ENCODE results near the gene TAS2R46. TPM values are rescaled to one million over a fixed set of nuclear protein-coding genes. Genes with fewer than 3 reads are reported as not detected.
A peak's percentile ranks its signal among the peaks of the same experiment; 100 is the strongest.

The TAS2R46 gene
- total and polyA plus RNA-seq, 2 of the 4 experiments (the other 2 are of a cell fraction): 0.09 to 4.7 TPM

GRCh38 chr12:11067514-11067913 lies 5.4 kb upstream of the TAS2R46 start:
- no peaks in the 10 kb centered on the region for H3K36me3 ChIP-seq (ENCODE audit: control insufficient read depth, insufficient read depth, low read length)
- BruUV-seq (replicated peaks): no TSS peak
- H3K9ac ChIP-seq (ENCODE audit: low read depth, low read length): no peak overlapping the region
- DNase-seq: peak; percentile 10
- H3K14ac ChIP-seq (replicated peaks; ENCODE audit: low read depth, low read length): no peak overlapping the region
- no peak overlapping the region for H3K4me2 ChIP-seq (ENCODE audit: low read depth, low read length)
- no peak overlapping the region for H3K4ac ChIP-seq (ENCODE audit: low read depth, low read length)
- no peaks in the 10 kb centered on the region for H3K9me1 ChIP-seq (ENCODE audit: insufficient read depth, low read length)
- intact Hi-C loops (cut with micrococcal nuclease) (no loop called here), in situ Hi-C loops (cut with MboI; ENCODE audit: low sequenced_read_pairs) (no loop called here), dilution Hi-C loops (cut with HindIII; ENCODE audit: low sequenced_read_pairs, unreplicated experiment) (no loop called here)
- POLR2A ChIA-PET (ENCODE audit: unreplicated experiment): no interaction called here
- no peak overlapping the region for H2BK15ac ChIP-seq (ENCODE audit: low read depth, low read length)
- peak overlapping the region; percentile 82 for H2AK9ac ChIP-seq (replicated peaks; ENCODE audit: low read depth, low read length, poor library complexity)
- H3K23ac ChIP-seq (ENCODE audit: low read depth, low read length): no peak overlapping the region
- H3K9me3 ChIP-seq (ENCODE audit: control insufficient read depth, insufficient read depth, low read length): no peaks in the 10 kb centered on the region
- no peak overlapping the region for H2BK20ac ChIP-seq (ENCODE audit: low read depth, low read length)
- H3K4me1 ChIP-seq (ENCODE audit: control insufficient read depth, insufficient read depth, low read length): no peaks in the 10 kb centered on the region
- no peaks in the 10 kb centered on the region for H4K20me1 ChIP-seq (ENCODE audit: insufficient read depth, low read length)
- H3K18ac ChIP-seq (ENCODE audit: low read depth, low read length): no peak overlapping the region
- WGBS, 2 experiments (ENCODE audit: extremely low coverage in 2 of 2, insufficient read length in 1 of 2): no CpG with 5 or more reads among the region's 2 CpGs
- H4K91ac ChIP-seq (ENCODE audit: insufficient read depth, low read depth, low read length): no peak overlapping the region
- H3K27ac ChIP-seq (ENCODE audit: insufficient read depth, low read length): no peak overlapping the region
- H4K8ac ChIP-seq (ENCODE audit: low read depth in 2 of 2, low read length in 2 of 2): no peak overlapping the region
- no peak overlapping the region for H2AK5ac ChIP-seq (ENCODE audit: low read depth, low read length)
- no peak overlapping the region for H4K5ac ChIP-seq (ENCODE audit: low read depth, low read length)
- no peak for TF ChIP-seq MAFK (IDR thresholded peaks at IDR 0.05; ENCODE audit: low read depth, low read length)
- TF ChIP-seq RAD21 (IDR thresholded peaks at IDR 0.05; ENCODE audit: low read length): no peak
- no peak for TF ChIP-seq SMC3 (IDR thresholded peaks at IDR 0.05; ENCODE audit: low read depth, low read length)
- no peak for TF ChIP-seq MAZ (IDR thresholded peaks at IDR 0.05; ENCODE audit: borderline replicate concordance, low read depth, low read length)
- no peak for TF ChIP-seq MXI1 (IDR thresholded peaks at IDR 0.05; ENCODE audit: borderline replicate concordance, low read depth, low read length)
- no peak for TF ChIP-seq ELK1 (IDR thresholded peaks at IDR 0.05; ENCODE audit: borderline replicate concordance, low read depth, low read length)
- TF ChIP-seq CEBPB (IDR thresholded peaks at IDR 0.05; ENCODE audit: low read depth, low read length): no peak
- TF ChIP-seq POLR2A (IDR thresholded peaks at IDR 0.05; ENCODE audit: low read depth, low read length): no peak
- no peak overlapping the region for H3K4me3 ChIP-seq (ENCODE audit: insufficient read depth, low read depth, low read length)
- H2AFZ ChIP-seq (replicated peaks; ENCODE audit: low read length, poor library complexity): no peak overlapping the region
- no peak; the same call in 1 of the 2 replicates for ATAC-seq (ENCODE audit: low read depth)
- no peaks in the 10 kb centered on the region for H3K27me3 ChIP-seq (ENCODE audit: control insufficient read depth, insufficient read depth, low read length)
- H2BK5ac ChIP-seq (ENCODE audit: low read depth, low read length, poor library complexity, severe bottlenecking): no peak overlapping the region
- no peak overlapping the region for H3K56ac ChIP-seq (ENCODE audit: extremely low read depth, insufficient read depth, low read length)
- H2BK120ac ChIP-seq (ENCODE audit: low read depth, low read length): no peak overlapping the region
- CTCF ChIA-PET: no interaction called here
- peaks cover 0 to 16% of the 10 kb centered on the region in 2 experiments; a peak in 3 of 4 replicates for H3K79me1 ChIP-seq (ENCODE audit: low read depth in 1 of 2, low read length in 2 of 2)

Measured in IMR-90 (cell line).